H9 (cell line): ENCODE data around the gene LAMB4. TPM values are rescaled to one million over a fixed set of nuclear protein-coding genes. Genes with fewer than 3 reads are reported as not detected.

Experiments used
- DNase-seq: peaks from one replicate; pipeline ENCODE4 v3.0.0-alpha.2; 2017
- H2AFZ ChIP-seq: one replicate; pipeline ENCODE4 v1.6.1; 2013; ENCODE audit warnings: mild to moderate bottlenecking, low read length, control low read depth, moderate library complexity
- H2AK5ac ChIP-seq: 2 replicates; pipeline ENCODE4 v1.6.1; 2013; ENCODE audit warnings: low read length, control low read depth, mixed read lengths; ENCODE audit not compliant: insufficient read length
- H2BK120ac ChIP-seq: one replicate; pipeline ENCODE4 v1.6.1; 2013; ENCODE audit warnings: low read depth, mild to moderate bottlenecking, low read length, control low read depth, inconsistent platforms; ENCODE audit not compliant: poor library complexity, severe bottlenecking
- H2BK12ac ChIP-seq: 2 replicates; pipeline ENCODE4 v1.6.1; 2013; ENCODE audit warnings: low read length, control low read depth, mixed read lengths, low read depth; ENCODE audit not compliant: insufficient read length
- H2BK15ac ChIP-seq: 2 replicates; pipeline ENCODE4 v1.6.1; 2013; ENCODE audit warnings: low read depth, low read length, control low read depth
- H2BK20ac ChIP-seq: one replicate; pipeline ENCODE4 v1.6.1; 2013; ENCODE audit warnings: low read depth, mild to moderate bottlenecking, low read length, control low read depth, inconsistent platforms; ENCODE audit not compliant: poor library complexity, severe bottlenecking
- H2BK5ac ChIP-seq: 2 replicates; pipeline ENCODE4 v1.6.1; 2013; ENCODE audit warnings: low read length, control low read depth, mixed read lengths; ENCODE audit not compliant: insufficient read length
- H3K14ac ChIP-seq: 2 replicates; pipeline ENCODE4 v1.6.1; 2013; ENCODE audit warnings: low read length, control low read depth; ENCODE audit not compliant: insufficient read depth
- H3K18ac ChIP-seq: 2 replicates; pipeline ENCODE4 v1.6.1; 2013; ENCODE audit warnings: low read depth, mild to moderate bottlenecking, mixed read lengths, low read length, control low read depth; ENCODE audit not compliant: insufficient read length
- H3K23ac ChIP-seq: 2 replicates; pipeline ENCODE4 v1.6.1; 2013; ENCODE audit warnings: low read length, control low read depth, mixed read lengths, low read depth; ENCODE audit not compliant: insufficient read length
- H3K23me2 ChIP-seq: 2 replicates; pipeline ENCODE4 v1.6.1; 2013; ENCODE audit warnings: low read depth, mild to moderate bottlenecking, mixed read lengths, low read length, control low read depth; ENCODE audit not compliant: insufficient read length, poor library complexity, severe bottlenecking
- H3K27ac ChIP-seq: 2 replicates; pipeline ENCODE4 v1.5.1; 2013; ENCODE audit warnings: low read length, control low read depth, mixed read lengths, low read depth; ENCODE audit not compliant: insufficient read length
- H3K27me3 ChIP-seq: 2 replicates; pipeline ENCODE4 v1.6.1; 2013; ENCODE audit warnings: low read length, control low read depth, inconsistent platforms; ENCODE audit not compliant: insufficient read depth
- H3K4ac ChIP-seq: 2 replicates; pipeline ENCODE4 v1.6.1; 2013; ENCODE audit warnings: low read depth, mild to moderate bottlenecking, control low read depth, inconsistent platforms, low read length, moderate library complexity
- H3K4me1 ChIP-seq: 2 replicates; pipeline ENCODE4 v1.6.1; 2013; ENCODE audit warnings: low read length, control low read depth, inconsistent platforms; ENCODE audit not compliant: insufficient read depth
- H3K4me2 ChIP-seq: 2 replicates; pipeline ENCODE4 v1.6.1; 2013; ENCODE audit warnings: low read length, control low read depth, mixed read lengths; ENCODE audit not compliant: insufficient read length, insufficient read depth
- H3K56ac ChIP-seq: 2 replicates; pipeline ENCODE4 v1.6.1; 2013; ENCODE audit warnings: low read depth, mild to moderate bottlenecking, mixed read lengths, low read length, control low read depth; ENCODE audit not compliant: insufficient read length
- H3K79me1 ChIP-seq: 2 replicates; pipeline ENCODE4 v1.6.1; 2013; ENCODE audit warnings: low read depth, mild to moderate bottlenecking, moderate library complexity, low read length, control low read depth, inconsistent platforms; ENCODE audit not compliant: insufficient read depth, poor library complexity, severe bottlenecking
- H3K79me2 ChIP-seq: 2 replicates; pipeline ENCODE4 v1.6.1; 2013; ENCODE audit warnings: low read length, control low read depth, inconsistent platforms; ENCODE audit not compliant: insufficient read depth
- H3K9ac ChIP-seq: 2 replicates; pipeline ENCODE4 v1.6.1; 2013; ENCODE audit warnings: low read length, control low read depth, mixed read lengths; ENCODE audit not compliant: insufficient read length; ENCODE audit errors: extremely low read depth
- H3K9me3 ChIP-seq: one replicate; pipeline ENCODE4 v1.6.1; 2013; ENCODE audit warnings: low read depth, low read length, inconsistent platforms; ENCODE audit not compliant: control insufficient read depth
- H3T11ph ChIP-seq: one replicate; pipeline ENCODE4 v1.6.1; 2013; ENCODE audit warnings: mild to moderate bottlenecking, low read length, control low read depth, inconsistent platforms
- H4K20me1 ChIP-seq: one replicate; pipeline ENCODE4 v1.6.1; 2013; ENCODE audit not compliant: control insufficient read depth, insufficient read length, insufficient read depth
- H4K5ac ChIP-seq: 2 replicates; pipeline ENCODE4 v1.6.1; 2013; ENCODE audit warnings: low read depth, mild to moderate bottlenecking, mixed read lengths, low read length, control low read depth; ENCODE audit not compliant: insufficient read length
- H4K8ac ChIP-seq: replicated peaks from 2 replicates; pipeline ENCODE4 v1.6.1; 2013; ENCODE audit warnings: low read length, control low read depth, mixed read lengths, low read depth; ENCODE audit not compliant: insufficient read length
- H4K91ac ChIP-seq: 2 replicates; pipeline ENCODE4 v1.6.1; 2013; ENCODE audit warnings: low read depth, mild to moderate bottlenecking, moderate library complexity, mixed read lengths, low read length, control low read depth; ENCODE audit not compliant: insufficient read length
- H3K27ac Mint-ChIP-seq, 3 experiments: 2 replicates in 2 of 3; 3 replicates in 1 of 3; pipeline ENCODE4 v1.8.0; 2020 to 2021; ENCODE audit warnings: mixed read lengths in 3 of 3, mild to moderate bottlenecking in 1 of 3, moderate library complexity in 1 of 3
- H3K27me3 Mint-ChIP-seq: 2 replicates; pipeline ENCODE4 v1.8.0; 2021; ENCODE audit warnings: low read depth, mild to moderate bottlenecking, moderate library complexity, mixed read lengths
- H3K36me3 Mint-ChIP-seq, 3 experiments: 2 replicates in 2 of 3; 3 replicates in 1 of 3; pipeline ENCODE4 v1.8.0; 2020 to 2021; ENCODE audit warnings: low read depth in 3 of 3, mixed read lengths in 3 of 3; ENCODE audit not compliant: insufficient read depth in 1 of 3
- H3K4me1 Mint-ChIP-seq, 2 experiments: 2 replicates each; pipeline ENCODE4 v1.8.0; 2020; ENCODE audit warnings: mixed read lengths in 2 of 2
- H3K4me3 Mint-ChIP-seq, 2 experiments: 2 replicates in 1 of 2; 3 replicates in 1 of 2; pipeline ENCODE4 v1.8.0; 2020 to 2021; ENCODE audit warnings: mild to moderate bottlenecking in 2 of 2, mixed read lengths in 2 of 2, moderate library complexity in 1 of 2
- H3K9me3 Mint-ChIP-seq, 2 experiments: 2 replicates in 1 of 2; 3 replicates in 1 of 2; pipeline ENCODE4 v1.8.0; 2020; ENCODE audit warnings: mild to moderate bottlenecking in 2 of 2, mixed read lengths in 2 of 2, moderate library complexity in 1 of 2
- WGBS: extraction: QIAGEN DNeasy Blood & Tissue Kit; methylation state at CpG from one replicate; pipeline ENCODE4 v1.1.7; 2013; ENCODE audit warnings: missing lambda C conversion rate, low lambda C conversion rate, mixed read lengths; ENCODE audit not compliant: insufficient read length; ENCODE audit errors: extremely low coverage; 5-methylcytosine and 5-hydroxymethylcytosine counted together
- total RNA-seq: library from RNA; stranded (reverse); gene quantifications from 2 replicates; pipeline ENCODE4 v1.2.1, GENCODE V29; 2021
- TF ChIP-seq, protein P1 (sequence below): fragments of 200-600 bp; sonication (generic); conservative IDR thresholded peaks from 3 replicates; pipeline ENCODE4 v1.8.0; 2021; ENCODE audit warnings: antibody characterized with exemption, mild to moderate bottlenecking

Gene LAMB4
- total RNA-seq, 1 experiment from 2014 or later = not detected

DNA sequence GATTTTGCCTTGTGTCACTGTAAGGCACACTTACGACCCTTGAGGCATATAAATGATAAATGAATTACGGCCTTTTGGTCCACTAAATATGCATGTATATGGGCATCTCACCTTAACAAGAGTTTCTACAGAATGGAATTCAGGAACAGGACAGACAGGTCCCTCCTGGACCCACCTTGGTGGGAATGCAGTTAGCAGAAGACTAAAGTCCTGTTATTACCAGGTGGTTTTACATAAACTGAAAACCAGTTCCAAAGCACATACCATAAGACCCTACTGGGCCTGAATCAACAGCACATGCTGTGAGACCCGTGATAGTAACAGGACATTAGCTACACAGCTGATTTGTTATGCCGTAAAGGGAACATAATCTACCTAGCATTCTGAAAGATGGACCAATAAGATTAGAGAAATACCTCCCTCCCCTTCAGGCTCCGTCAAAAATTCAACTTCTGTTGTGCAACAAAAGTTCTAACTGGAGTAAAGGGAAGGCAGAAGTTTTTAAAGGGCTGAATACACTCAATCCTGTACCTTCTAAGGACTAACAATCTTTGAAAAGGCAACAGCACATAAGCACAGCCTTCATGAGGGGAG, 151.2 kb downstream of the LAMB4 start:
- WGBS = no CpG with 5 or more reads among the region's 5 CpGs

More for the DNA sequence above, 151.2 kb downstream of the LAMB4 start:
- no peaks in the 10 kb centered on the region for H3K23me2 ChIP-seq
- H3K27me3 Mint-ChIP-seq = no peaks in the 10 kb centered on the region
- no peaks in the 10 kb centered on the region for H3K79me1 ChIP-seq
- H3K27ac ChIP-seq = no peak overlapping the region
- H3K36me3 Mint-ChIP-seq = peaks cover 19 to 64% (median 44%) of the 10 kb centered on the region in 3 experiments
- no peak overlapping the region for H2BK20ac ChIP-seq
- H3K27ac Mint-ChIP-seq = no peak overlapping the region
- no peaks in the 10 kb centered on the region for H3K79me2 ChIP-seq
- H3K4me3 Mint-ChIP-seq = no peak overlapping the region
- H3K4ac ChIP-seq = no peak overlapping the region
- no peak overlapping the region for H3K18ac ChIP-seq
- no peak overlapping the region for H2BK120ac ChIP-seq
- H3K23ac ChIP-seq = no peak overlapping the region
- H3K9me3 Mint-ChIP-seq = no peaks in the 10 kb centered on the region
- no peak overlapping the region for H3T11ph ChIP-seq
- H3K9ac ChIP-seq = no peak overlapping the region
- H3K4me1 ChIP-seq = peaks cover 9% of the 10 kb centered on the region; the same call in 1 of the 2 replicates
- H2BK5ac ChIP-seq = no peak overlapping the region
- H2AK5ac ChIP-seq = no peak overlapping the region
- H2BK12ac ChIP-seq = no peak overlapping the region
- TF ChIP-seq, protein P1, sequence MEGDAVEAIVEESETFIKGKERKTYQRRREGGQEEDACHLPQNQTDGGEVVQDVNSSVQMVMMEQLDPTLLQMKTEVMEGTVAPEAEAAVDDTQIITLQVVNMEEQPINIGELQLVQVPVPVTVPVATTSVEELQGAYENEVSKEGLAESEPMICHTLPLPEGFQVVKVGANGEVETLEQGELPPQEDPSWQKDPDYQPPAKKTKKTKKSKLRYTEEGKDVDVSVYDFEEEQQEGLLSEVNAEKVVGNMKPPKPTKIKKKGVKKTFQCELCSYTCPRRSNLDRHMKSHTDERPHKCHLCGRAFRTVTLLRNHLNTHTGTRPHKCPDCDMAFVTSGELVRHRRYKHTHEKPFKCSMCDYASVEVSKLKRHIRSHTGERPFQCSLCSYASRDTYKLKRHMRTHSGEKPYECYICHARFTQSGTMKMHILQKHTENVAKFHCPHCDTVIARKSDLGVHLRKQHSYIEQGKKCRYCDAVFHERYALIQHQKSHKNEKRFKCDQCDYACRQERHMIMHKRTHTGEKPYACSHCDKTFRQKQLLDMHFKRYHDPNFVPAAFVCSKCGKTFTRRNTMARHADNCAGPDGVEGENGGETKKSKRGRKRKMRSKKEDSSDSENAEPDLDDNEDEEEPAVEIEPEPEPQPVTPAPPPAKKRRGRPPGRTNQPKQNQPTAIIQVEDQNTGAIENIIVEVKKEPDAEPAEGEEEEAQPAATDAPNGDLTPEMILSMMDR = no peak
- H3K9me3 ChIP-seq = no peaks in the 10 kb centered on the region
- no peak overlapping the region for H3K56ac ChIP-seq
- no peaks in the 10 kb centered on the region for H3K27me3 ChIP-seq
- H2AFZ ChIP-seq = no peak overlapping the region
- H4K20me1 ChIP-seq = no peaks in the 10 kb centered on the region
- no peak overlapping the region for H2BK15ac ChIP-seq
- no peak for DNase-seq
- no peak overlapping the region for H4K5ac ChIP-seq
- H3K4me2 ChIP-seq = no peak overlapping the region
- H4K8ac ChIP-seq = no peak overlapping the region
- no peak overlapping the region for H3K14ac ChIP-seq
- no peak overlapping the region for H4K91ac ChIP-seq
- H3K4me1 Mint-ChIP-seq = peaks cover 29 to 33% of the 10 kb centered on the region in 2 experiments
